Measurements from ENCODE around the gene SVEP1.
"Not testable (repeated sequence)": the region's sequence is repeated elsewhere in the genome, so short reads cannot be mapped to it uniquely, and the experiment has no call there.

Gene SVEP1

GRCh38 chr9:110440796-110441195, 138.7 kb downstream of the SVEP1 start:
- FAIRE-seq = no peak

GRCh38 chr9:110440172-110440571, 139.4 kb downstream of the SVEP1 start:
- no peak for FAIRE-seq

- no peak for FAIRE-seq
Measured at GRCh38 chr9:110432253-110432652, 147.3 kb downstream of the SVEP1 start.

- no peak for FAIRE-seq
Measured at GRCh38 chr9:110429453-110429852, 150.1 kb downstream of the SVEP1 start.

- FAIRE-seq = no peak
Measured at GRCh38 chr9:110427497-110428104, 151.9 kb downstream of the SVEP1 start.

GRCh38 chr9:110426052-110426709, 153.4 kb downstream of the SVEP1 start:
- FAIRE-seq = no peak

- FAIRE-seq = no peak
Measured at GRCh38 chr9:110414471-110414870, 165.1 kb downstream of the SVEP1 start.

GRCh38 chr9:110410961-110411360, 168.6 kb downstream of the SVEP1 start:
- FAIRE-seq = no peak

GRCh38 chr9:110408598-110408997, 170.9 kb downstream of the SVEP1 start:
- FAIRE-seq = no peak

GRCh38 chr9:110405858-110406443, 173.6 kb downstream of the SVEP1 start:
- FAIRE-seq = no peak

- no peak for FAIRE-seq
Measured at GRCh38 chr9:110404473-110404872, 175.1 kb downstream of the SVEP1 start.

GRCh38 chr9:110399983-110400382, 179.6 kb downstream of the SVEP1 start:
- FAIRE-seq = no peak

- FAIRE-seq = not testable (repeated sequence)
Measured at GRCh38 chr9:110398992-110399391, 180.5 kb downstream of the SVEP1 start.

GRCh38 chr9:110391826-110392485, 187.6 kb downstream of the SVEP1 start:
- FAIRE-seq = no peak

- no peak for FAIRE-seq
Measured at GRCh38 chr9:110389148-110389750, 190.3 kb downstream of the SVEP1 start.

- FAIRE-seq = no peak
Measured at GRCh38 chr9:110383491-110383890, 196.1 kb downstream of the SVEP1 start.

GRCh38 chr9:110382731-110383130, 196.8 kb downstream of the SVEP1 start:
- FAIRE-seq = no peak

GRCh38 chr9:110371411-110372007, 208.0 kb downstream of the SVEP1 start:
- FAIRE-seq = no peak

- FAIRE-seq = no peak
Measured at GRCh38 chr9:110370315-110370714, 209.2 kb downstream of the SVEP1 start.

- FAIRE-seq = no peak
Measured at GRCh38 chr9:110364451-110364850, 215.1 kb downstream of the SVEP1 start.

- FAIRE-seq = not testable (repeated sequence)
Measured at GRCh38 chr9:110358992-110359391, 220.5 kb downstream of the SVEP1 start.

- FAIRE-seq = no peak
Measured at GRCh38 chr9:110357505-110357904, 222.0 kb downstream of the SVEP1 start.

Data from islet of Langerhans (tissue), 1 donor.